Right atrium auricular region (tissue), 2 donors: Measurements from ENCODE around the gene FAM204A. TPM values are rescaled to one million over a fixed set of nuclear protein-coding genes. Genes with fewer than 3 reads are reported as not detected.

Source experiments
- DNase-seq: peaks from one replicate; pipeline ENCODE4 v3.0.0-alpha.2; 2019; ENCODE audit warnings: low spot score
- H3K27ac ChIP-seq, 2 donors: fragments of 200-600 bp; sonication (generic); 1 replicate in 1 of 2; 2 replicates in 1 of 2; pipeline ENCODE4 v1.5.1; 2016 to 2019
- H3K27me3 ChIP-seq, 2 donors: fragments of 200-600 bp; sonication (generic); one replicate each; pipeline versions ENCODE4 v1.5.1 to v1.6.0; 2017 to 2019
- H3K36me3 ChIP-seq: fragments of 200-600 bp; sonication (generic); one replicate; pipeline ENCODE4 v1.5.1; 2016
- H3K4me1 ChIP-seq, 2 donors: fragments of 200-600 bp; sonication (generic); one replicate each; pipeline versions ENCODE4 v1.5.1 to v1.6.0; 2017 to 2019
- H3K4me3 ChIP-seq, 2 donors: fragments of 200-600 bp; sonication (generic); 1 replicate in 1 of 2; 2 replicates in 1 of 2; pipeline ENCODE4 v1.5.1; 2017 to 2019; ENCODE audit warnings: mild to moderate bottlenecking in 1 of 2, moderate library complexity in 1 of 2
- H3K9me3 ChIP-seq, 2 donors: fragments of 200-600 bp; sonication (generic); one replicate each; pipeline ENCODE4 v1.5.1; 2019
- total RNA-seq, 2 donors: library from RNA; depleted of rRNA; stranded (reverse); fragments of >200 nt; gene quantifications; one replicate each; pipeline ENCODE4 v1.1.0, GENCODE V29; 2016
- TF ChIP-seq, protein P1 (sequence below), 2 donors: fragments of 200-600 bp; sonication (generic); IDR thresholded peaks; one replicate each; pipeline ENCODE4 v1.5.1; 2019; ENCODE audit warnings: antibody characterized with exemption in 2 of 2

Gene FAM204A
- total RNA-seq, 2 donors from 2014 or later = 35.8 to 63.6 TPM

DNA sequence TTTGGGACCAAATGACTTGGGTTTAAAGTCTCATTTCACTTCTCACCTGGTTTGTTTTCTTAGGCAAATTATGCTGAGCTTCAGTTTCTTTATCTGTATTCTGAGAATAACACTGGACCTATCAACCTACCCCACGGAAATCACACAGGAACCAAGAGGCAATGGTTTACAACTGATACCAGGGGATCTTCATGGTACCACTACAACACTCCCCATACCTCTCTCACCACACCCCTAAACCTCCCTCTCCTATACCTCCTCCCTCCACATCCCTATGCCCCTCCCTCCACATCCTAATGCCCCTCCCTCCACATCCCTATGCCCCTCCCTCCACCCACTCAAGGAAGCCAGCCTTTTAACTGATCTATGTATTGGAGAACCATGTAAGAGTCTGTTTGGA lies 9.9 kb downstream of the FAM204A start:
- no peak overlapping the region for H3K4me3 ChIP-seq
- TF ChIP-seq, protein P1, sequence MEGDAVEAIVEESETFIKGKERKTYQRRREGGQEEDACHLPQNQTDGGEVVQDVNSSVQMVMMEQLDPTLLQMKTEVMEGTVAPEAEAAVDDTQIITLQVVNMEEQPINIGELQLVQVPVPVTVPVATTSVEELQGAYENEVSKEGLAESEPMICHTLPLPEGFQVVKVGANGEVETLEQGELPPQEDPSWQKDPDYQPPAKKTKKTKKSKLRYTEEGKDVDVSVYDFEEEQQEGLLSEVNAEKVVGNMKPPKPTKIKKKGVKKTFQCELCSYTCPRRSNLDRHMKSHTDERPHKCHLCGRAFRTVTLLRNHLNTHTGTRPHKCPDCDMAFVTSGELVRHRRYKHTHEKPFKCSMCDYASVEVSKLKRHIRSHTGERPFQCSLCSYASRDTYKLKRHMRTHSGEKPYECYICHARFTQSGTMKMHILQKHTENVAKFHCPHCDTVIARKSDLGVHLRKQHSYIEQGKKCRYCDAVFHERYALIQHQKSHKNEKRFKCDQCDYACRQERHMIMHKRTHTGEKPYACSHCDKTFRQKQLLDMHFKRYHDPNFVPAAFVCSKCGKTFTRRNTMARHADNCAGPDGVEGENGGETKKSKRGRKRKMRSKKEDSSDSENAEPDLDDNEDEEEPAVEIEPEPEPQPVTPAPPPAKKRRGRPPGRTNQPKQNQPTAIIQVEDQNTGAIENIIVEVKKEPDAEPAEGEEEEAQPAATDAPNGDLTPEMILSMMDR (IDR thresholded peaks at IDR 0.05) = no peak
- DNase-seq = no peak
- no peaks in the 10 kb centered on the region for H3K27me3 ChIP-seq
- no peak overlapping the region for H3K27ac ChIP-seq
- H3K4me1 ChIP-seq = peaks cover 0 to 3% of the 10 kb centered on the region in 2 donors
- H3K36me3 ChIP-seq = peaks cover 48% of the 10 kb centered on the region
- H3K9me3 ChIP-seq = no peaks in the 10 kb centered on the region

DNA sequence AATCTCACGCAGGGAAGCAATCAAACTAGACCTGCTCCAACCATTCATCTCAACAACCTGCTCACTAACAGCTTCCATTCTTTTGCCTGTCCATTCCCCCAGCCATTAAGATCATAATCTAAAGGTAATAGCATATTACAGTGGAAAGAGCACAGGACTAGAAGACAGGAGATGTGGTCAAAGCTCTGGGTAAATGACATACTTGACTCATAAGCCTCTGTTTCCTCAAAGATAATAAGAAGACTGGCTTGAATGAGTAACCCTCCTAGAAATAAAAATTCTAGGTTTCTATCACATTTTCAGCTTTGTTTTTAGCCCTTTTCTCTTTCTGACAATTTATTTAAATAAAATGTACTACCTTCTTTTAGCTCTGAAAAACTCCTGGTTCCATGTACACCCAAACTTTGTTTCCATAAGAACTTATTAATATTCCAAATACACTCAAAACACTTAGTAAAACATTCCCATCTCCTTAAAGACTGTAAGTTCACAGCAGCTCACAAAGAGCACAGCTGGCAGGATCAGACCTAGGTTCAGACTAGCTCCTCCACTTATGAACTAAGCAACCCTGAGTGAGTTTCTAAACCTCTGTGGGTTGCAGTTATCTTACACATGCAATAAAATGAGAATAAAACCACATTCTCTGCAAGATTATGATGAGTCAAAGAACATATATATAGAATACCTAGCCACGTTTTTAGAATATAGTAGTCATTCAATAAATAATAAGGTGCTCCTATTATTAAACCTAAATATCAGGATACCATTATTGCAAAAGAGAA lies 11.6 kb downstream of the FAM204A start:
- Histone ChIP-seq H3K4me3 (no peak overlapping the region), H3K36me3 (peaks cover 53% of the 10 kb centered on the region), H3K9me3 (no peaks in the 10 kb centered on the region), H3K27me3 (no peaks in the 10 kb centered on the region), H3K4me1 (no peaks in the 10 kb centered on the region), H3K27ac (no peak overlapping the region)
- TF ChIP-seq, protein P1 (IDR thresholded peaks at IDR 0.05) = no peak
- no peak for DNase-seq

DNA sequence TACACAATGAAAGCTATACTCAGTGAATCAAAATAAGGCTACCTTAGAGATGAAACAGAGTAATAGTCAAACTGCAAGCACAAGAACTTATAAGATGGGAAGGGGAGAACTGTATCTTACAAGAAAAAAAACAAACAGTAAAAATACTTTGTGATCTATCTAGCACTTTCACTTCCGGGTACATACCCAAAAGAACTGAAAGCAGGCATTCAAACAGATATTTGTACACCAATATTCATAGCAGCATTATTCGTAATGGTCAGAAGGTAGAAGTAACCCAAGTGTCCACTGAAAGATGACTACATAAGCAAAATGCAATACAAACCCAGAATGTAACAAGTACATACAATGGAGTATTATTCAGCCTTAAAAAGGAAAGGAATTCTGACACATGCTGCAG lies 18.0 kb downstream of the FAM204A start:
- DNase-seq = no peak
- no peaks in the 10 kb centered on the region for H3K27me3 ChIP-seq
- no peak overlapping the region for H3K27ac ChIP-seq
- H3K9me3 ChIP-seq = no peaks in the 10 kb centered on the region
- peaks cover 0 to 7% of the 10 kb centered on the region in 2 donors for H3K4me1 ChIP-seq
- H3K36me3 ChIP-seq = peaks cover 32% of the 10 kb centered on the region
- TF ChIP-seq, protein P1 (IDR thresholded peaks at IDR 0.05) = no peak
- H3K4me3 ChIP-seq = no peak overlapping the region

DNA sequence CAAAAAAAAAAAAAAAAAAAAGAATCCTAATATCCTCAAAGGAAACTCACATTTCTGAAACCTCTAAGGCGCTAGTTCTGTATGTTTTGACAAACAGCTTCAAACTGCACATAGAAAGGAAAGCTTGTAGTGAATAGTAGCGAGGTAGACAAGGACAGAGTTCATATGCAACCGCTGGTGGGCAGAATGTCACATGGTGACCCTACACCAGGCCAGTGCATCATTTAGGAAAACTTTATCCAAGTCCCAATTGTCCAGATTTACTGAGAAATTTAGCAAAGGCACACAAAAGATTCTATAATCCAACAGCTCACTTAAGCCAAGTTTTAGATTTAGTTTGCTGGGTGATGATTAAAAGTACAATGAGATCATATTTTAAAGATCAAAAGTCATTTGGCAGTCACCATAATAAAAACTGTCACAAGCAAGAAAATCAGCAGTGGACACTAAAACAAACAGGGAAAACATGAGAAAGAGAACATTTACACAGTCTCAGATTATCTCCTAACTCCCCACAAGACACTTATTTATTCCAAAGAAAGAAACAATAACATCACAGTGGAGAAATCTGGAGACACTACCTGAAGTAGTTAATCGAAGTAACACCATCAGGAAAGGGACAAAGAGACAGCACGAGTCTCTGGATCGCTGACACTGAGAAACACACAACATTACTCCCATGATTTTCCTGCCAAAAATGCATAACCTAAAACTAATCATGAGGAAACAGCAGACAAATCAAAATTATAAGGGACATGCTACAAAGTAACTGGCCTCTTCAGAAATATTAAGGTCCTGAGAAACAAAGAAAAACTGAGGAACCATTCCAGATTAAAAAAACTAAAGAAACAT lies 20.2 kb downstream of the FAM204A start:
- no peak for DNase-seq
- no peaks in the 10 kb centered on the region for H3K27me3 ChIP-seq
- TF ChIP-seq, protein P1 (IDR thresholded peaks at IDR 0.05) = no peak
- H3K4me3 ChIP-seq = no peak overlapping the region
- H3K9me3 ChIP-seq = no peaks in the 10 kb centered on the region
- H3K27ac ChIP-seq = peak overlapping the region in 1 of 2 donors; percentile 23
- H3K4me1 ChIP-seq = peaks cover 0 to 7% of the 10 kb centered on the region in 2 donors
- H3K36me3 ChIP-seq = peaks cover 22% of the 10 kb centered on the region

DNA sequence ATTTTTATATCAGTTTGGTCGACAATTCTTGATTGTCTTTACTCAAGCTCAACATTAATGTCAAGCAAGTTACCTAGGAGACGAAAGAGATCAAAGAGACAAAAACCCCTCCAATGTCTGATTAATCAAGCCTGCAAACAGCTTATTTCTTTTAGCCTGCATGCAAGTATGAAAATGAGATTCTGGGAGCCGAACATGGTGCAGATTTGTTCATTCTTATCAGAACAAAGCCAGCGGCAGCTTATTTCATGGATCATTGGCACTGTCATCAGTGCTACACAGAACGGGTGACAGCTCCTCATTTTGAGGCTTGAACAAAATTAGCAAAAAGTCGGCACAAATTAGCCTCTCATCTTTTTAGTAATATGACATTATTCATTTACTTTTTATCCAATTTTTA lies 26.5 kb downstream of the FAM204A start:
- TF ChIP-seq, protein P1 (IDR thresholded peaks at IDR 0.05) = no peak
- H3K9me3 ChIP-seq = no peaks in the 10 kb centered on the region
- no peak overlapping the region for H3K4me3 ChIP-seq
- no peak overlapping the region for H3K27ac ChIP-seq
- DNase-seq = no peak
- H3K4me1 ChIP-seq = no peaks in the 10 kb centered on the region
- peaks cover 8% of the 10 kb centered on the region for H3K36me3 ChIP-seq
- no peaks in the 10 kb centered on the region for H3K27me3 ChIP-seq
